Prostate gland (tissue), 2 donors: Measurements from ENCODE around the gene ZNF816.

ENCODE experiments used
- CTCF ChIP-seq, 4 experiments: fragments of 200-600 bp in 2 of 4; fragments of 450-650 bp in 2 of 4; sonication (generic) in 2 of 4; IDR thresholded peaks; 1 replicate in 3 of 4; 2 replicates in 1 of 4; pipeline ENCODE4 v1.5.1; 2016 to 2019; ENCODE audit warnings: antibody characterized with exemption in 4 of 4, mild to moderate bottlenecking in 2 of 4, moderate library complexity in 2 of 4
- POLR2A ChIP-seq: fragments of 450-650 bp; IDR thresholded peaks from one replicate; pipeline ENCODE4 v1.6.1; 2016; ENCODE audit warnings: antibody characterized with exemption, mild to moderate bottlenecking

- no peak for TF ChIP-seq CTCF (IDR thresholded peaks at IDR 0.05)
- no peak for TF ChIP-seq POLR2A
Measured at GRCh38 chr19:53007200-53007599, 44.5 kb upstream of the ZNF816 start.
